Measurements from ENCODE around the gene COPS7A.

GRCh38 chr12:6698352-6699046 is 25.3 kb upstream of the COPS7A start:
- no peak for TF ChIP-seq POLR2A (IDR thresholded peaks at IDR 0.05)
- no peak for TF ChIP-seq EP300 (IDR thresholded peaks at IDR 0.05)
- no peak for TF ChIP-seq CTCF (IDR thresholded peaks at IDR 0.05)

All from tibial nerve (tissue), 4 donors.